Renal cortex interstitium (tissue), 11 donors: ENCODE results near the gene PIP4K2A. TPM values are rescaled to one million over a fixed set of nuclear protein-coding genes. Genes with fewer than 3 reads are reported as not detected.
A peak's percentile ranks its signal among the peaks of the same experiment; 100 is the strongest.
"Not testable (repeated sequence)": the region's sequence is repeated elsewhere in the genome, so short reads cannot be mapped to it uniquely, and the experiment has no call there.

ENCODE experiments used
- DNase-seq, 11 donors: peaks; one replicate each; pipeline ENCODE4 v3.0.0-alpha.2; 2013; ENCODE audit warnings: low read depth in 9 of 11, low spot score in 4 of 11; ENCODE audit errors: extremely low read depth in 1 of 11
- polyA plus RNA-seq, 3 donors: library from polyadenylated mRNA; unstranded; fragments of 120-200 nt; gene quantifications; one replicate each; pipeline ENCODE4 v1.2.1, GENCODE V29; 2013; ENCODE audit not compliant: insufficient read length in 3 of 3

Gene PIP4K2A
- polyA plus RNA-seq, 3 donors, result 22.6 to 29.0 (median 27.2) TPM

- peak; percentile 69 to 86 (median 79) for DNase-seq
Measured at GRCh38 chr10:22554461-22555182, 159.8 kb downstream of the PIP4K2A start.

GRCh38 chr10:22553452-22553995 is 160.9 kb downstream of the PIP4K2A start:
- DNase-seq, result no peak

- no peak for DNase-seq
Measured at GRCh38 chr10:22552888-22553378, 161.4 kb downstream of the PIP4K2A start.

GRCh38 chr10:22551681-22552365 is 162.6 kb downstream of the PIP4K2A start:
- no peak for DNase-seq

- DNase-seq, result no peak
Measured at GRCh38 chr10:22550732-22551131, 163.6 kb downstream of the PIP4K2A start.

- DNase-seq, result no peak
Measured at GRCh38 chr10:22548344-22548743, 166.0 kb downstream of the PIP4K2A start.

- DNase-seq, result no peak
Measured at GRCh38 chr10:22545643-22546042, 168.7 kb downstream of the PIP4K2A start.

GRCh38 chr10:22544325-22545068 is 169.9 kb downstream of the PIP4K2A start:
- DNase-seq, result no peak

- DNase-seq, result no peak
Measured at GRCh38 chr10:22542773-22543172, 171.6 kb downstream of the PIP4K2A start.

GRCh38 chr10:22541900-22542299 is 172.5 kb downstream of the PIP4K2A start:
- DNase-seq, result no peak

GRCh38 chr10:22539579-22540298 is 174.6 kb downstream of the PIP4K2A start:
- no peak for DNase-seq

- no peak for DNase-seq
Measured at GRCh38 chr10:22537810-22538209, 176.6 kb downstream of the PIP4K2A start.

GRCh38 chr10:22536620-22537019 is 177.8 kb downstream of the PIP4K2A start:
- no peak for DNase-seq

GRCh38 chr10:22534849-22535604 is 179.4 kb downstream of the PIP4K2A start:
- no peak for DNase-seq

- DNase-seq, result no peak
Measured at GRCh38 chr10:22531441-22531840, 182.9 kb downstream of the PIP4K2A start.

- DNase-seq, result no peak
Measured at GRCh38 chr10:22531008-22531407, 183.4 kb downstream of the PIP4K2A start.

GRCh38 chr10:22527520-22527919 is 186.9 kb downstream of the PIP4K2A start:
- DNase-seq, result no peak

GRCh38 chr10:22524333-22524732 is 190.0 kb downstream of the PIP4K2A start:
- not testable (repeated sequence) for DNase-seq
